Lung (tissue), 12 donors: ENCODE results near the gene BEX3. TPM values are rescaled to one million over a fixed set of nuclear protein-coding genes. Genes with fewer than 3 reads are reported as not detected.

Experiments used
- ATAC-seq: fragments of 200-7000 bp; cut with Tn5 transposase; one replicate; pipeline ENCODE4 v1.9.1; 2020; ENCODE audit warnings: moderate number of reproducible peaks; ENCODE audit not compliant: insufficient read depth, low FRiP score
- DNase-seq, 3 donors: peaks; one replicate each; pipeline ENCODE4 v3.0.0-alpha.2; 2013 to 2017
- H3K27ac ChIP-seq, 2 donors: one replicate each; pipeline ENCODE4 v1.5.1; 2013; ENCODE audit warnings: mild to moderate bottlenecking in 2 of 2, moderate library complexity in 2 of 2, control low read depth in 1 of 2, inconsistent platforms in 1 of 2, low read depth in 1 of 2, low read length in 1 of 2
- H3K27me3 ChIP-seq, 3 donors: one replicate each; pipeline ENCODE4 v1.5.1; 2013; ENCODE audit warnings: low read length in 2 of 3; ENCODE audit not compliant: control insufficient read depth in 3 of 3, insufficient read depth in 3 of 3
- H3K36me3 ChIP-seq, 4 donors: one replicate each; pipeline ENCODE4 v1.5.1; 2013; ENCODE audit warnings: low read length in 4 of 4, mild to moderate bottlenecking in 1 of 4, moderate library complexity in 1 of 4; ENCODE audit not compliant: control insufficient read depth in 4 of 4, insufficient read depth in 4 of 4
- H3K4me1 ChIP-seq, 5 donors: one replicate each; pipeline ENCODE4 v1.5.1; 2013; ENCODE audit warnings: low read length in 5 of 5, mild to moderate bottlenecking in 2 of 5, moderate library complexity in 1 of 5; ENCODE audit not compliant: control insufficient read depth in 5 of 5, insufficient read depth in 5 of 5
- H3K4me3 ChIP-seq: one replicate; pipeline ENCODE4 v1.5.1; 2013; ENCODE audit warnings: mild to moderate bottlenecking, control low read depth, moderate library complexity
- H3K9ac ChIP-seq, 2 donors: one replicate each; pipeline ENCODE4 v1.5.1; 2013; ENCODE audit warnings: low read length in 2 of 2, control low read depth in 1 of 2; ENCODE audit not compliant: insufficient read depth in 1 of 2
- H3K9me3 ChIP-seq, 4 donors: one replicate each; pipeline ENCODE4 v1.5.1; 2013; ENCODE audit warnings: low read length in 3 of 4, mild to moderate bottlenecking in 1 of 4, moderate library complexity in 1 of 4; ENCODE audit not compliant: control insufficient read depth in 4 of 4, insufficient read depth in 3 of 4
- WGBS, 2 donors: extraction: QIAGEN DNeasy Blood & Tissue Kit; methylation state at CpG; one replicate each; pipeline ENCODE4 v1.1.7; 2013; 5-methylcytosine and 5-hydroxymethylcytosine counted together
- polyA plus RNA-seq, 2 donors: library from polyadenylated mRNA; stranded (reverse); fragments of 200-250 nt; gene quantifications; one replicate each; pipeline ENCODE4 v1.2.1, GENCODE V29; 2013
- total RNA-seq, 2 donors: library from RNA; depleted of rRNA in 1 of 2; stranded (reverse); fragments of >200 nt in 1 of 2; gene quantifications; one replicate each; pipeline ENCODE4 v1.2.1, GENCODE V29; 2014 to 2021
- TF ChIP-seq, protein P1 (sequence below): IDR thresholded peaks from 2 replicates; pipeline ENCODE4 v1.5.1; 2012; ENCODE audit warnings: mild to moderate bottlenecking; ENCODE audit errors: control extremely low read depth, extremely low read depth
- donor health status: control.
- donor health status: control.
- donor health status: Bipolar disorder and iron deficiency.
- donor health status: healthy.
- donor health status: DM: yes; HTN: yes; CAD: no.

BEX3 gene
- total and polyA plus RNA-seq, 4 donors = 79.7 to 145 (median 96.4) TPM

DNA sequence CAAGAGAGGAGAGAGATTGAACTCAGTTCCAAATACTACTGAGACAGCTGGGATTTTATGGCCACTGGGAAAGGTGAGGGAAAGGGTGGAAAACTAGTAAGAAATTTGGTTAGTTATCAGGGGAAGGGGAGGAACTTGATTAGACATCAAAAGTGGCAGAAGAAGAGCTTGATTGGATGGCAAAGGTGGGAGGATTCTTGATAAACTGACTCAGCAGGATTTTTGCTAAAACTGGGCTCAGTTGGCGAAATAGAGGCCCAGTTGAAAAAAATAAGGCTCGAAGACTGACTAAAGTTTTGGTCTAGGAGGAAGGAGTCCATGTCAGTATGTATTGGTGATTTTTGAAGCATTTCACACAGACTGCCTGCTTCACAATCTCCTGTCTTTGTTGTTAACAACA lies 10.0 kb downstream of the BEX3 start:
- no peak overlapping the region for H3K27ac ChIP-seq

DNA sequence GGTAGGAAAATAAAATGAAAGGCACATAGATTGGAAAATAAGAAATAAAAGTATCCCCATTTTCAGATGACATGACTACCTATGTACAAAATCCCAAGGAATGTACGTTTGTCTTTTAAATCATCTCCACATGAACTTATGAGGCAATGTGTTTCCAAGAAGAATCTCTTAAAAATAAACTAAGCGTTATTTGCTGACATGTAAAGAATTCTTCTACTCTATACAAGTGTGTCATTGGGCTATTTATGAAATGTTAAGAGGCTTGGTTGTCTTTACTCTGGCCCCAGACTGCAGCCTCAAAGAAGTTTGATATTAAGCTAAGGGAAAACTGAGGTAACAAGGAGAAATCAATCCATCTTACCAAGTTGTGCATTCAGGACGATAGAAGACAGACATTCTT lies 17.1 kb downstream of the BEX3 start:
- no peaks in the 10 kb centered on the region for H3K4me1 ChIP-seq
- H3K4me3 ChIP-seq = no peak overlapping the region
- TF ChIP-seq, protein P1, sequence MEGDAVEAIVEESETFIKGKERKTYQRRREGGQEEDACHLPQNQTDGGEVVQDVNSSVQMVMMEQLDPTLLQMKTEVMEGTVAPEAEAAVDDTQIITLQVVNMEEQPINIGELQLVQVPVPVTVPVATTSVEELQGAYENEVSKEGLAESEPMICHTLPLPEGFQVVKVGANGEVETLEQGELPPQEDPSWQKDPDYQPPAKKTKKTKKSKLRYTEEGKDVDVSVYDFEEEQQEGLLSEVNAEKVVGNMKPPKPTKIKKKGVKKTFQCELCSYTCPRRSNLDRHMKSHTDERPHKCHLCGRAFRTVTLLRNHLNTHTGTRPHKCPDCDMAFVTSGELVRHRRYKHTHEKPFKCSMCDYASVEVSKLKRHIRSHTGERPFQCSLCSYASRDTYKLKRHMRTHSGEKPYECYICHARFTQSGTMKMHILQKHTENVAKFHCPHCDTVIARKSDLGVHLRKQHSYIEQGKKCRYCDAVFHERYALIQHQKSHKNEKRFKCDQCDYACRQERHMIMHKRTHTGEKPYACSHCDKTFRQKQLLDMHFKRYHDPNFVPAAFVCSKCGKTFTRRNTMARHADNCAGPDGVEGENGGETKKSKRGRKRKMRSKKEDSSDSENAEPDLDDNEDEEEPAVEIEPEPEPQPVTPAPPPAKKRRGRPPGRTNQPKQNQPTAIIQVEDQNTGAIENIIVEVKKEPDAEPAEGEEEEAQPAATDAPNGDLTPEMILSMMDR = no peak
- WGBS, 2 donors = 62 to 82% methylated on average over 3 of the region's 3 CpGs
- peaks cover 0 to 23% (median 14%) of the 10 kb centered on the region in 3 donors for H3K27me3 ChIP-seq
- no peak overlapping the region for H3K9ac ChIP-seq
- H3K9me3 ChIP-seq = no peaks in the 10 kb centered on the region
- no peak overlapping the region for H3K27ac ChIP-seq
- DNase-seq = no peak
- H3K36me3 ChIP-seq = no peaks in the 10 kb centered on the region
- no peak for ATAC-seq

More for the DNA sequence above, 10.0 kb downstream of the BEX3 start:
- Histone ChIP-seq H3K4me3 (no peak overlapping the region), H3K9me3 (no peaks in the 10 kb centered on the region), H3K9ac (no peak overlapping the region), H3K4me1 (no peaks in the 10 kb centered on the region), H3K27me3 (peaks cover 0 to 36% (median 4%) of the 10 kb centered on the region in 3 donors), H3K36me3 (no peaks in the 10 kb centered on the region)
- no peak for DNase-seq
- ATAC-seq = no peak
- 74 to 93% methylated on average over 2 of the region's 2 CpGs for WGBS, 2 donors
- TF ChIP-seq, protein P1 = no peak

DNA sequence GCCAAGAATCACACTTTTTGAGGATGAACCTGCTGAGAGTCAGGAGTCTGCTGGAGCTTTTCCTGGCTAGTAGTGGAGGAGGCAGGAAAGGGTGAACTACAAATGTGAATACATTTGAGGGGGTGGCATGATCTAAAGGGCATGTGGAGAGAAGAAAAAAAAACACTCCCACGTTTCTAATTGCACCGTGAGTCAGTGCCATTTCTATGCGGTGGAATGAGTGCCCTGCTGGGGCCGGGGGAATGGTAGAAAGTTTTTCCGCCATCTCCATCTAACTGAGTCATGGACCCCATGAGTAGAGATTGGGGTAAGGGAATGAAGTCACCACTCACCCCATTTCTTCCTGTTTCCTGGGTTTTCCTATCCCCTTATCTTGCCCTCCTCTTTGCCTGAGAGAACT lies 19.8 kb downstream of the BEX3 start:
- no peak overlapping the region for H3K9ac ChIP-seq
- ATAC-seq = no peak
- DNase-seq = no peak
- H3K4me3 ChIP-seq = no peak overlapping the region
- H3K4me1 ChIP-seq = no peaks in the 10 kb centered on the region
- H3K27me3 ChIP-seq = peaks cover 1 to 26% (median 17%) of the 10 kb centered on the region in 3 donors
- H3K36me3 ChIP-seq = no peaks in the 10 kb centered on the region
- TF ChIP-seq, protein P1 = no peak
- H3K27ac ChIP-seq = no peak overlapping the region
- 75 to 92% methylated on average over 5 of the region's 5 CpGs for WGBS, 2 donors
- peaks cover 0 to 1% (median 0%) of the 10 kb centered on the region in 4 donors for H3K9me3 ChIP-seq

DNA sequence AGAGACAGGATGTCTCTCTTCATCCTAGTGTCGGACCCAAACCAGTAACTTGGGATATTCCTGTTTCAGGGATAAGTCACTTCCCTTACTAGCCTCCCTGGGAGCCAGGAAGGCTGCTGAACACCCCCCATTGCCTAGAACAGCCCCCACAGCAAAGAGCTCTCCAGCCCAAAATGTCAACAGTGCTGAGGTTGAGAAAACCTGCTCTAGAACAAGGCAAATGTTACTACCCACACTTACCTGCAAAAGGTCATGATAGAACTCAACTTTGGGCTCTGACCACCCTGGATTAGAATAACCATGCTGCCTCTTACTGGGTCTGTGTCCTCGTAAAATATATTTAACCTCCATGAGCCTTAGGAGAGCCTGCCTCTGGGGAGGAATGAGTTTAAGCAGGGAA lies 20.3 kb downstream of the BEX3 start:
- 61 to 91% methylated on average over 2 of the region's 2 CpGs for whole genome bisulfite sequencing, 2 donors
- H3K9me3 ChIP-seq = peaks cover 0 to 1% (median 0%) of the 10 kb centered on the region in 4 donors
- H3K4me3 ChIP-seq = no peak overlapping the region
- DNase-seq = no peak
- ATAC-seq = no peak
- H3K4me1 ChIP-seq = no peaks in the 10 kb centered on the region
- H3K27ac ChIP-seq = no peak overlapping the region
- H3K27me3 ChIP-seq = peaks cover 5 to 26% (median 17%) of the 10 kb centered on the region in 3 donors
- no peak overlapping the region for H3K9ac ChIP-seq
- no peaks in the 10 kb centered on the region for H3K36me3 ChIP-seq
- TF ChIP-seq, protein P1 = no peak
